ENCODE results near the gene MINDY4B.

GRCh38 chr3:150830745-150831144 is 74.5 kb downstream of the MINDY4B start:
- TF ChIP-seq CTCF (IDR thresholded peaks at IDR 0.05) (no peak), EP300 (IDR thresholded peaks at IDR 0.05) (no peak), POLR2A (IDR thresholded peaks at IDR 0.05) (no peak)

All from tibial nerve (tissue), 4 donors.